HG02798 (cell line): ENCODE data around the gene TDRD6.
"Not testable (repeated sequence)": the region's sequence is repeated elsewhere in the genome, so short reads cannot be mapped to it uniquely, and the experiment has no call there.

Source experiments
- ATAC-seq: cut with Tn5 transposase; IDR thresholded peaks from one replicate; pipeline ENCODE4 v1.9.1; 2021; ENCODE audit warnings: mild to moderate bottlenecking; ENCODE audit not compliant: unreplicated experiment, poor library complexity

The TDRD6 gene

DNA sequence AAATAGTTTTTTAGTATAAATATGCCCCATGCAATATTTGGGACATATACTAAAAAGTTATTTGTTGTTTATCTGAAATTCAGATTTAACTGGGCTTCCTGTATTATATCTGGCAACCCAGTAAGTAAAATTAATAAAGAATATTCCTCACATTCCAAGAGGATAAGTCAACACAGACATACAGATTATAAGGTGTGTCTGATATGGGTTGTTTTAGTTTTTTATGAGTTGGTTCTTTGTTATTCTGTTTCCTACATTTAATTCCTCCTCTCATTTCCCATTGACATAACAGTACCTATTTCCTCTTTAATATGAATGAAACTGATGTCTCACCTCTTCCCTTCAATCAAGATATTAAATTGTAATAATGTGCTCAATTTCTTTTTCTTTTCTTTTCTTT is 49.2 kb downstream of the TDRD6 start:
- no peak for ATAC-seq

DNA sequence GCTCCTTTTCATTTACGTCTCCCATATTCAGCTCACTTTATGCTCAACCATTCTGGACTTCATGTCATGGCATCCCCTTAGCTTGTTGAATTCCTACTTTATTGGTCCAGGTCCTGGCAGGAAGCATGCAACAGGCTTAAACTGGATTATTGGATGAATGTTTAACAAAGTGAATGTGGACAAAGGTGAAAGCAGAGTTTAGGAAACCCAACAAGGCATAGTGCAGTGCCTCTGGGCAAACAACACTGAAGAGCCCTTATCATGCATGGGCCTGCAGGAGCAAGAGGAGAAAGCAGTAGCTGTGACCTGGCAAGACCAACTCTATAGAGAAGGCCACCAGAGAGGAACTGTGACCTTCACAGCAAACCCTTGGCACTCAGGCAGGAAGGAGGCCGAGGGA is 53.8 kb downstream of the TDRD6 start:
- no peak for ATAC-seq

DNA sequence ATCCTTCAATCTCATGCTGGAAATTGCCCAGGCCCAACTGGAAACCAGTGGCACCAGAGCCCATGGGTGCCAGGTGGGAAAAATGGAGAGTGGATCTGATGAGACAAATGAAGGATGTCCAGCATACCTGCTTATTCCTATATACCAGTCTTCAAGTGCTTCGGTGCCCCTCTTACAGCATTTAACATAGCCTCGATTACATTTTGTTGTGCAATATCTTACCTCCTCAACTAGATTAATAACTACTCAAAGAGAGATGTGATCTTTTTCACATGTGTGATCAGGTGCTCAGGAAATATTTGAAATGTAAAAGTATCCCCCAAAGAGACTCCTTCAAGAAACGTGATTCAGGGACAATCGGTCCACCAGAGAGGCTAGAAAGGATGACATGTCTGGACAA is 54.2 kb downstream of the TDRD6 start:
- no peak for ATAC-seq

DNA sequence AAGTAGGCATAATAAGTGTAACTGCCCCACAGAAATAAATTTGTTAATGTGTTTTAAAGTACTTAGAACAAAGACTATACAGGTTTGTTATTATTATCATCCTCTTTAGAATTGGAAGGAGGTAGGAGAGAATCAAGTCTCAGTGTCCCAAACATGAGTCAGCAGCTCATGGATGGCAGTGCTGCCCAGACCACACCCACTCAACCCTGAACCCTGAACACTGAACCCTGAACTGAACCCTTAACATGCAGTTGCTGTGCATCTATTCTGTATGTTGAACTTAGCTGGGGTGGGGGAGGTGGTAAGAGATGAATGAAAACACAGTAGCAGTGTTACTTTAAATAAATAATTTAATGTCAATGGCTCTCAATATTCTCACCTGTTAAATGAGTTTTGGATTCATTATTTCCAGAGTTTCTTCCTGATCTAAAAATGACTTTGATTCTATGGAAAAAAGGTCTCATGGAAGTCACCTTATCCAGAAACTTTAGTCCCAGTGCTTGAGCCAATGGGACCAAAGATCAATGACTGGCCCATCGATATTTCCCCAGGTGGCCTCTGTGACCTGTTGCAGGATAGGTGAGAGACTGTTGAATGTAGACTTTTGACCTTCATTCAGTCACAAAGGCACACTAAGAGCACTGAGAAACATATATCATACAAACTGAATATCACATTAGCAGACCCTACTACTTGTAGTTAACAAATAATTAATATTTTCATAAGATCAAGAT is 55.9 kb downstream of the TDRD6 start:
- ATAC-seq, result no peak

DNA sequence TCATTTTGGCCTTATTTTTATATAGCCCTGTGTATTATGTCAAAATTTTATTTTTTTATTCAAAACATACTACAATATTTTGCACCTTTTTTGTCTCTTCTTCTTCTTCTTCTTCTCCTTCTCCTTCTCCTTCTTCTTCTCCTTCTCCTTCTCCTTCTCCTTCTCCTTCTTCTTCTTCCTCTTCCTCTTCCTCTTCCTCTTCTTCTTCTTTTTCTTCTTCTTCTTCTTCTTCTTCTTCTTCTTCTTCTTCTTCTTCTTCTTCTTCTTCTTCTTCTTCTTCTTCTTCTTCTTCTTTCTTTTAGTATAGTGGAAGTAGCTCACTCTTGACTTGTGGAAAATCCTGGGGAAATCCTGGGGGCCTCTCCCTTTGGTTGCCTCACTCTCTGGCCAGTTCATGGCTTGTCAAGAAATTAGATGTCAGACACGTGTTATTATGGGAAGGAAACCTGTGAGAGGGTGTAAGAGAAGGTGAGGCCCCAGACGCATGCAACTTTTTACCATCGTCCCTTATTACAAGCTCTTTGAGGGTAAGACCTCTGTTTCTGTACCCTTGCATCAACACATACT is 56.6 kb downstream of the TDRD6 start:
- not testable (repeated sequence) for ATAC-seq

DNA sequence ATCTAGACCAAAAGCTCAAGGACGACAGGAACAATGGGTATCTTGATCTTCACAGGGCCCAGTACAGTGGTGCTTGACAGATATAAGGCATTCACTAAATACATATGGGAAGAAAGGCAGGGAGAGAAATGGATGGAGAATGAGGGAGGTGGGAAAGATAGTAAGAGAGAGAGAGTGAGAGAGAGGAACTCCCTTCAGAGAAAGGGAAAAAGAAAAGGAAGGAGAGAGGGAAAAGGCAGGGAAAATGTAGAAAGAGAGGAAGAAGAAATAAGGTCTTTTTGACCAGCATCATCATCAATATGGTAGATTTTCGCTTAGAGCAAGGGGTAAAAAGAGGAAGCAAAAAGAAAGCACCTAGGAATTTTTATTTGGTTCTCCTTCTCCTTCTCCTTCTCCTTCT is 58.3 kb downstream of the TDRD6 start:
- ATAC-seq, result no peak

DNA sequence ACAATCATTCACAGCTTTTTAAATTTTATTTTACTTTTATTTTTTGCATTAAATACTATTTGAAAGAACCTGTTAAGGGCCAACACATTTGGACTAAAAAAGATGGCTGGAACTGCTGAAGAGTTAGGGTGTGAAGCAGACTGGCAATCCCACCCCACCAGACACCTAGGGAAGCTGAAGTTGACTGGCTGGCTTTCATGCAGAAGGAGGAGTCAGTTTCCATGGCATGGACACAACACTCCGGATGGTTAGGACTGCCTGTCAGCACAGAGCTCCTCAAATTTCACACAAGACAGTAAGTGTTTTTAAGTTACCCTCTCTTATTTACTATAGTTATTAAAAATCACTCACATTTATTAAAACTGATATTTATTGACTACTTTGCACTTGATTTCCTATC is 59.0 kb downstream of the TDRD6 start, which contains the start of gene ANKRD66:
Gene ANKRD66, plus strand, starts transcription at position 238 of the 400 bp plus-strand sequence. CDS start 5,016 bp downstream, outside the sequence.
- ATAC-seq, result no peak

DNA sequence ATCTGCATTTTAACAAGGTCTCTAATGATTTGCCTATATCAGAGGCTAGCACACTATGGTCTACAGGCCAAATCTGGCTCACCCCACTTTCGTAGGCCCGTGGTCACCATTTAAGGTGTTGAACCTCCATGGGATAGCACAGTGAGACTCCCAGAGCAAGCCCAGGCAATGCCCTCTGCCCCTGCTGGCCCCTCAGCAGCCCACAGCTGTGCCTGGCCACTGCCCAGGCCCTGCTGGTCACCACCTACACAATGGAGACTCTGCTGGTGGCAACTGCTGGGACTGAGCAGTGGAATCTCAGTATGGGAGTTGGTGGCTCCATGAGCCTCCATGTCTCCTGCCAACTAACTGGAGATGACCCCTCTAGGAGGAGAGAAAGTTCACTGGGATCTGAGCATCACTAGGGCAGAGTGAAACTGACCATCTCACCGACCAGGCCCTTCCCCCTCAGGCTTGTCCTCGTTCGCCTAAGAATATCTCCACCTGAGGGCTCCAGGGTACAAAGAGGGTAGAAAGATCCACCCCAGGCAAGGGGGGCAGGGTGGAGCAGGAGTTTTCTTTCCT is 61.3 kb downstream of the TDRD6 start:
- no peak for ATAC-seq

DNA sequence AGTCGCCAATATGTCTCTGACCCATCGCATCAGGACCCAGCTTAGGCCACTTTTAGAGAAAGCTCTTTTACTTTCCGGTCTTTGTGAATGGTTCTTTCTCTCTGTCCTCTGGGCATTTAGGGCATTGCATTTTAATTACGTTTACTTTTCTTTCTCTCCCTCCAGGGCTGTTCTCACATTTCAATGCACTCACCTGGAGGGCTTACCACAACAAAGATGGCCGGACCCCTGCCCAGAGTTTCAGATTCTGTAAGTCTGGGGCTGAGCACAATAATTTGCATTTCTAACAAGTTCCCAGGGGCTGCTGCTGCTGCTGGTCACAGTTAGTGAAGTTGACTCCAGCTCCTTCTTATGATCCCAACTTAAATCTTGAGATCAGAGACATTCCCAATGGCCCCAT is 62.0 kb downstream of the TDRD6 start:
- ATAC-seq, result no peak

DNA sequence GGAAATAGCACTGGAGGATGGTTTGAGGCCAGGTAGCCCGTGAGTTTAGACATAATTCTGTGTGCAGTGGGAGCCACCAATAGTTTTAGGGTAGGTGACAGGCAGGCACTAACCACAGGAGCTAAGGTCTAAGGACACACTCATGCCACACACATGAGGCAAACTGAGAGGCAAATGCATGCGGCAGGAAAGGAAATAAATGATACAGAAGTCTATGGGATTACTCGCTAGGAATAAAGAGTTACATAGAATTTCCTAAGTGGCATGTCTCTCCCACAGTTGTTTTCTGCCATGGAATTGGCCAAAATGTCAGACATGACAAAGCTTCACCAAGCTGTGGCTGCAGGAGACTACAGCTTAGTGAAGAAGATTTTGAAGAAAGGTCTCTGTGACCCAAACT is 64.0 kb downstream of the TDRD6 start:
- no peak for ATAC-seq
